ENCODE data around the gene CLK2. TPM values are rescaled to one million over a fixed set of nuclear protein-coding genes. Genes with fewer than 3 reads are reported as not detected.
"Not testable (repeated sequence)": the region's sequence is repeated elsewhere in the genome, so short reads cannot be mapped to it uniquely, and the experiment has no call there.

The CLK2 gene
- total RNA-seq, 1 experiment from 2014 or later = 72.6 TPM

DNA sequence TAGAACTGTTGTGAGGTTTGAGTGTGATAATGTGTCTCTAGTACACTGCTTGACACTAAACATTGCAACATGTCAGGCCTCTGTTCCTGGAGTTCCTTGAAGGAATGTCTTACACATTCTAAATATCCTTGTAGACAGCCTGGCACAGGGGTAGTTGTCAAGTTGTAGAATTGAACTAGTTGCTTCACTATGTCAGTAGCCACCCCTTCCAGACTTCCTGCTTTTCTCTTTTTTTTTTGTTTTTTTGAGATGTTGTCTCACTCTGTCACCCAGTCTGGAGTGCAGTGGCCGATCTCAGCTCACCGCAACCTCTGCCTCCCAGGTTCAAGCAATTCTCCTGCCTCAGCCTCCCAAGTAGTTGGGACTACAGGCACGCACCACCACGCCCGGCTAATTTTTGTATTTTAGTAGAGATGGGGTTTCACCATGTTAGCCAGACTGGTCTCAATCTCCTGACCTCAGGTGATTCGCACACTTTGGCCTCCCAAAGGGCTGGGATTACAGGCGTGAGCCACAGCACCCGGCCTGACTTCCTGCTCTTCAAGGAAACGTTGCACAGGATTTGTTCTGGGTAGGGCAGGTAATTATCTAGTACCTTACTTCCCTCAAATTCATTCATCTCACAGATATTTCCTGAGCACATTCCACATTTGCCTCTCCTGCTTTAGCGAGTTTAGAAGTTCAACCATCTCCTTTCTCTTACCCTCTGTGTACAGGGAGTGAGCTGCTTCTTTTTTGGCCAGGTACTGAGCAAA lies 52.9 kb downstream of the CLK2 start:
- intact Hi-C loops (cut with micrococcal nuclease); H3K4me2 ChIP-seq (ENCODE audit: low read length); POLR2A ChIA-PET; RAD21 ChIA-PET (ENCODE audit: low non-redundant PET in 1 of 2, low total read pairs in 2 of 2, uncharacterized antibody in 2 of 2, unreplicated experiment in 2 of 2); H3K36me3 ChIP-seq (ENCODE audit: control insufficient read depth in 1 of 2, insufficient read depth in 2 of 2, low read length in 2 of 2); H3K27me3 ChIP-seq (ENCODE audit: insufficient read depth, low read length); BruUV-seq (replicated peaks); H3K4me3 ChIP-seq (replicated peaks in 1 of 2; ENCODE audit: low read depth in 1 of 2, low read length in 2 of 2); H4K20me1 ChIP-seq (ENCODE audit: insufficient read depth); H3K9ac ChIP-seq (ENCODE audit: low read length); DNase-seq (ENCODE audit: low read depth, low spot score); H3K9me2 ChIP-seq (ENCODE audit: insufficient read depth); H3K79me2 ChIP-seq (ENCODE audit: insufficient read depth, low read length); H3K27ac ChIP-seq (ENCODE audit: low read depth, low read length); H3K9me3 ChIP-seq (ENCODE audit: control insufficient read depth in 1 of 2, insufficient read depth in 1 of 2, low read depth in 1 of 2, low read length in 2 of 2); ATAC-seq: not testable (repeated sequence)
- H2AFZ ChIP-seq (ENCODE audit: low read depth, low read length, poor library complexity, severe bottlenecking) = peak overlapping the region; percentile 95
- peaks cover 5 to 32% of the 10 kb centered on the region in 2 experiments for H3K4me1 ChIP-seq (ENCODE audit: control insufficient read depth in 1 of 2, insufficient read depth in 2 of 2, low read length in 2 of 2)
- CTCF ChIA-PET = interaction anchor here (1.1 kb wide), 1 partner anchor 40 kb away, joined by 3 read pairs; no protein-coding TSS in a partner anchor

DNA sequence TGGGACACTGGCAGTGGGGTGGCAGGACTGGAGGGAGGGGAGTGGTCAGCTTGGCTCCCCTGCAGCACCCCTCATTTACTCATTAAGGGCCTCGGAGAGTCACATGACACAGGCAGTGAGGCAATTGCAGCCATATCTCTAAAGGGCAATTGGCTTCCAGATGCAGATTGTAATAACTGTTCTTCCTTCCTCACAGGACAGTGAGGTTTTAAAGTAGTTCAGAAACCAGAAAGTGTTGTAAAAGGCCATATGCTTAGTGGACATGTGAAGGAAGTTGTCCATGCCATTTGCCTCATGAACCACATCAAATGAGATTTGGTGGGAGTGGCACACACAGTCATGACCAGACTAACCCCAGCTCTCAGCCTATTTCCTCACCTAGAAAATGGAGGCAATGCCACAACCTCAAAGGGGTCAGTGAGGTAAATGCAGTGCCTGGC lies 53.7 kb downstream of the CLK2 start:
- ChIA-PET RAD21 (ENCODE audit: low non-redundant PET in 1 of 2, low total read pairs in 2 of 2, uncharacterized antibody in 2 of 2, unreplicated experiment in 2 of 2) (no interaction called here), POLR2A (interaction anchor here (0.8 to 0.9 kb wide), 2 partner anchors 13 to 26 kb away, joined by 3 to 4 read pairs; no protein-coding TSS in a partner anchor), CTCF (interaction anchor here (0.8 to 1.7 kb wide), 6 partner anchors 12 to 47 kb away, joined by 3 to 8 read pairs (median 4); partner anchors contain the start of genes KRTCAP2, MTX1 and THBS3)
- Histone ChIP-seq H3K4me1 (ENCODE audit: control insufficient read depth in 1 of 2, insufficient read depth in 2 of 2, low read length in 2 of 2) (peaks cover 4 to 25% of the 10 kb centered on the region in 2 experiments), H3K9ac (ENCODE audit: low read length) (0 out of 2 replicates have a peak overlapping the region, but pooled peaks have one; percentile 14), H3K9me3 (ENCODE audit: control insufficient read depth in 1 of 2, insufficient read depth in 1 of 2, low read depth in 1 of 2, low read length in 2 of 2) (no peaks in the 10 kb centered on the region), H4K20me1 (ENCODE audit: insufficient read depth) (no peaks in the 10 kb centered on the region), H3K27ac (ENCODE audit: low read depth, low read length) (peak overlapping the region; percentile 28), H2AFZ (ENCODE audit: low read depth, low read length, poor library complexity, severe bottlenecking) (peak overlapping the region; percentile 95), H3K4me3 (replicated peaks in 1 of 2; ENCODE audit: low read depth in 1 of 2, low read length in 2 of 2) (peak overlapping the region in 1 of 2 experiments; percentile 45; a peak in 1 of 4 replicates), H3K4me2 (ENCODE audit: low read length) (peak overlapping the region; percentile 62), H3K79me2 (ENCODE audit: insufficient read depth, low read length) (no peaks in the 10 kb centered on the region), H3K9me2 (ENCODE audit: insufficient read depth) (no peaks in the 10 kb centered on the region), H3K27me3 (ENCODE audit: insufficient read depth, low read length) (no peaks in the 10 kb centered on the region), H3K36me3 (ENCODE audit: control insufficient read depth in 1 of 2, insufficient read depth in 2 of 2, low read length in 2 of 2) (no peaks in the 10 kb centered on the region)
- peak; percentile 58 for ATAC-seq
- TF ChIP-seq YY1 (IDR thresholded peaks at IDR 0.05; ENCODE audit: extremely low read depth, insufficient replicate concordance, low read depth, low read length) = peak; percentile 97
- TF ChIP-seq, protein P1, sequence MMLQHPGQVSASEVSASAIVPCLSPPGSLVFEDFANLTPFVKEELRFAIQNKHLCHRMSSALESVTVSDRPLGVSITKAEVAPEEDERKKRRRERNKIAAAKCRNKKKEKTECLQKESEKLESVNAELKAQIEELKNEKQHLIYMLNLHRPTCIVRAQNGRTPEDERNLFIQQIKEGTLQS (IDR thresholded peaks at IDR 0.05) = no peak
- intact Hi-C loops (cut with micrococcal nuclease) = no loop called here
- DNase-seq (ENCODE audit: low read depth, low spot score) = no peak
- no TSS peak for BruUV-seq (replicated peaks)
